Activated T-cell treated with anti-CD3 and anti-CD28 coated beads, Interleukin-2, amount 50 U/mL, for 24 hours (primary cell): ENCODE data around the gene C11orf24.
"Not testable (repeated sequence)": the region's sequence is repeated elsewhere in the genome, so short reads cannot be mapped to it uniquely, and the experiment has no call there.

Experiments
- DNase-seq: peaks from one replicate; pipeline ENCODE4 v3.0.0-alpha.2; 2020
- H3K27ac Mint-ChIP-seq: 2 replicates; pipeline ENCODE4 v1.8.0; 2020; ENCODE audit warnings: mild to moderate bottlenecking, mixed read lengths
- H3K27me3 Mint-ChIP-seq: 2 replicates; pipeline ENCODE4 v1.8.0; 2020; ENCODE audit warnings: mixed read lengths
- H3K36me3 Mint-ChIP-seq: 2 replicates; pipeline ENCODE4 v1.8.0; 2020; ENCODE audit warnings: low read depth, mixed read lengths
- H3K4me1 Mint-ChIP-seq: 2 replicates; pipeline ENCODE4 v1.8.0; 2020; ENCODE audit warnings: low read depth, mixed read lengths
- H3K4me3 Mint-ChIP-seq: 2 replicates; pipeline ENCODE4 v1.8.0; 2020; ENCODE audit warnings: mild to moderate bottlenecking, moderate library complexity, mixed read lengths
- H3K9me3 Mint-ChIP-seq: 2 replicates; pipeline ENCODE4 v1.8.0; 2020; ENCODE audit warnings: mixed read lengths

C11orf24 gene

DNA sequence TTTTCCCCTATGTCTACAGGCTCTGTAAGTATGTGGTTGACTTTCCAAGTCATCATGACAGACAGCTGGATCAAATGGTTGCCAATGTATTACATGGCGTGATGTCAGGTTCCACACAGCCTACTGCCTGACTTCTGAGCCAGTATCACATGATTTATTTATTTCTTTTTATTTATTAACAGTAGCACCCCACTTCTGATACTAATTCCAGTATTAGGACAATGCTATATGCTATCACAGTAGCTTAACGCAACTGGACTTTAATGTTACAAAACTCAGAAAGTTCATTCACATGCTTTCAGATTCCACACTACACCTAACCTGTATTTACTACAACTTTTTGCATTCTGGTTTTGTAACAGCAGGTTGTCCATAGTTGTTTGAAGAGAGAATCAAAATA, 17.7 kb upstream of the C11orf24 start:
- no peaks in the 10 kb centered on the region for H3K4me1 Mint-ChIP-seq
- H3K4me3 Mint-ChIP-seq = no peak overlapping the region
- no peaks in the 10 kb centered on the region for H3K36me3 Mint-ChIP-seq
- peaks cover 13% of the 10 kb centered on the region for H3K27me3 Mint-ChIP-seq
- H3K27ac Mint-ChIP-seq = no peak overlapping the region
- no peak for DNase-seq
- H3K9me3 Mint-ChIP-seq = peaks cover 3% of the 10 kb centered on the region

DNA sequence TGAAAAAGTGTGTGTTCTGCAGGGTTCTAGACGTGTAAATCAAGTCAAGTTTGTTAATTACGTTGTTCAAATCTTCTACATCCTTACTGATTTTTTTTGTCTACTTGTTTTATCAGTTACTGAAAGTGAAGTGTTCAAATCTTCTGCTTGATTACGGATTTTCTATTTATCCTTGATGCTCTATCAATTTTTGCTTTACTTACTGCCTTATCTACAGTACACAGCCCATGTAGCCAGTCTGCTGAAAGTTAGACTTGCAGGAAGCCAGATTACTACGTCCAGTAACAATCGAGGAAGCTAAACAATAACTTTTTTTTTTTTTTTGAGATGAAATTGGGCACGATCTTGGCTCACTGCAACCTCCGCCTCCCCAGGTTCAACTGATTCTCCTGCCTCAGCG, 15.6 kb upstream of the C11orf24 start:
- H3K4me1 Mint-ChIP-seq = peaks cover 12% of the 10 kb centered on the region
- H3K27ac Mint-ChIP-seq = no peak overlapping the region
- no peaks in the 10 kb centered on the region for H3K36me3 Mint-ChIP-seq
- peaks cover 17% of the 10 kb centered on the region for H3K27me3 Mint-ChIP-seq
- H3K9me3 Mint-ChIP-seq = peaks cover 3% of the 10 kb centered on the region
- no peak for DNase-seq
- no peak overlapping the region for H3K4me3 Mint-ChIP-seq

DNA sequence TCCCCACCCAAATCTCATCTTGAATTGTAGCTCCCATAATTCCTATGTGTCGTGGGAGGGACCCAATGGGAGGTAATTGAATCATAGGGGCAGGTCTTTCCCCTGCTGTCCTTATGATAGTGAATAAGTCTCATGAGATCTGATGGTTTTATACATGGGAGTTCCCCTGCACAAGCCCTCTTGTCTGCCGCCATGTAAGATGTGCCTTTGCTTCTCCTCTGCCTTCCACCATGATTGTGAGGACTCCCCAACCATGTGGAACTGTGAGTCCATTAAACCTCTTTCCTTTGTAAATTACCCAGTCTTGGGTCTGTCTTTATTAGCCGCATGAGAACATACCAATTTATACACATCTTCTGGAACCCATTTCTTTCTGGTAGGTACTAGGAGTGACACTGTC, 12.8 kb upstream of the C11orf24 start:
- H3K27ac Mint-ChIP-seq, H3K4me3 Mint-ChIP-seq: not testable (repeated sequence)

DNA sequence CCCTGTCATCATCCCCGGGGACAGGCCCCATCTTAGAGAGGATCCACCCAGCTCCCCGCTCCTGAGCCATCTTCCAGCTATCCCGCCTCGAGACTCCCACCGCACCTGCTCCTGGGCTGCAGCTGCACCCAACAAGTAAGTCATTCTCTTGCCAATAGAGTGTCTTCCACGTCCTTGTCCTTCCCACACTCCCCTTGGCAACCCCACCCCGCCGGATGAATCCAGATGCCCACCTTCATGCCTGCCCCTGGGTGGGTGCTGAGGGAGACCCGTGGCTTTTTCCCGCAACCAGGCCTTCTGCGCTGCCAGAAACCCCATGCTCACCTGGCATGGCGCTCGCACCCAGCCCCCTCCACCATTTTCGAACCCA, 11.1 kb upstream of the C11orf24 start:
- no peak for DNase-seq
- H3K36me3 Mint-ChIP-seq = no peaks in the 10 kb centered on the region
- peaks cover 6% of the 10 kb centered on the region for H3K27me3 Mint-ChIP-seq
- H3K9me3 Mint-ChIP-seq = peaks cover 3% of the 10 kb centered on the region
- peak overlapping the region; percentile 45 for H3K27ac Mint-ChIP-seq
- H3K4me3 Mint-ChIP-seq = peak overlapping the region; percentile 50
- peaks cover 27% of the 10 kb centered on the region for H3K4me1 Mint-ChIP-seq

More for the DNA sequence above, 12.8 kb upstream of the C11orf24 start:
- DNase-seq, H3K36me3 Mint-ChIP-seq, H3K9me3 Mint-ChIP-seq: not testable (repeated sequence)
- Mint-ChIP-seq H3K27me3 (peaks cover 12% of the 10 kb centered on the region), H3K4me1 (peaks cover 26% of the 10 kb centered on the region)

DNA sequence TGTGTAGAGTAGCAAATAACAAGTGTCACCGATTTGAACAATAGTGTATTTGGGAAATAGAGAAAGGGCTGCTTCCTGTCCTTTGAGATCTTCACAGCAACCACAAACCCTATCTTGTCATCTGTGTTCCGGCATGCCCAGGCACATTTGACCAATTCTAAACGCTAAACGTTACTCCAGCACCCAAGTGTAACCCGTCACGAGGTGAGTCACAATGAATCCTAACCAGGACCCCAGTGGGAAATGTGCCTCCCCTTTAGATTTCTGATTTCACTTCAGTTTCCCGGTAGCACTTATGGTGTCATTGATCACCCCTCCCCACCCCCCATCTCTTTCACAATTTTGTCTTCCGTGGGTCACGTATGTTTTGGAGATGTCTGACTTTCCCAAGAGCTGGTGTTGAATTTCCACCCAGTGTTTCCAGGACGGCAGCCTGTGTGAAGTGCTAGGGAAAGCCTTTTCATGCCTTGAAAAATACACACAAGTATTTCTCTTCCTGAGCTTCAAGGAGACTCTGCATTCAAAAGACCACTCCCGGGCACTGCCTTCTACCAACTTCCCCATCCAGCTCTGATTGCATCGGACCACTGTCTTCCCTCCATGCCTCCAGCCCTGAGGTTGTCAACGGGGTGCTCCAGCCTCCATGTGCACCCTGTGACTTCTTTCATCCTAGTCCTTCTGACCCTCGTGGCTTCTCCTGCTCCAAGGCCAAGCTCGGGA, 10.5 kb upstream of the C11orf24 start:
- peaks cover 3% of the 10 kb centered on the region for H3K9me3 Mint-ChIP-seq
- H3K4me3 Mint-ChIP-seq = peak overlapping the region; percentile 50
- peaks cover 5% of the 10 kb centered on the region for H3K27me3 Mint-ChIP-seq
- H3K4me1 Mint-ChIP-seq = peaks cover 27% of the 10 kb centered on the region
- H3K27ac Mint-ChIP-seq = peak overlapping the region; percentile 45
- no peak for DNase-seq
- no peaks in the 10 kb centered on the region for H3K36me3 Mint-ChIP-seq

DNA sequence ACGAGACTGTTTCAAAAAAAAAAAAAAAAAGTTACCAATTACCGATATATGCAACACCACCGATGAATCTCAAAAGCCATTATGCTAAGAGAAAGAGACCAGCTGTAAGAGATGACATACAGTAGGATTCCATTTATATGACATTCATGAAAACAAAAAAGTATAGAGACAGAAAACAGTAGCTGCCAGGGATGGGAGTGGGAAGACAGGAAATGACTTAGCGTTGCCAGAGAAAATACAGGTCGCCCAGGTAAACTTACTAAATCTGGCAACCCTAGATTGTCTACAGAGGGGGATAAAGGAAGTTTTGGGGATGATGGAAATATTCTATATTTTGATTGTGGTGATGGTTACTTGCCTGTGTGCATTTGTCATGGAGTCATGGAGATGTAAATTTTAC, 7.9 kb upstream of the C11orf24 start:
- Mint-ChIP-seq H3K9me3 (peaks cover 1% of the 10 kb centered on the region), H3K27me3 (peaks cover 5% of the 10 kb centered on the region), H3K4me1 (peaks cover 32% of the 10 kb centered on the region), H3K27ac (no peak overlapping the region), H3K36me3 (no peaks in the 10 kb centered on the region), H3K4me3 (no peak overlapping the region)
- DNase-seq = no peak

DNA sequence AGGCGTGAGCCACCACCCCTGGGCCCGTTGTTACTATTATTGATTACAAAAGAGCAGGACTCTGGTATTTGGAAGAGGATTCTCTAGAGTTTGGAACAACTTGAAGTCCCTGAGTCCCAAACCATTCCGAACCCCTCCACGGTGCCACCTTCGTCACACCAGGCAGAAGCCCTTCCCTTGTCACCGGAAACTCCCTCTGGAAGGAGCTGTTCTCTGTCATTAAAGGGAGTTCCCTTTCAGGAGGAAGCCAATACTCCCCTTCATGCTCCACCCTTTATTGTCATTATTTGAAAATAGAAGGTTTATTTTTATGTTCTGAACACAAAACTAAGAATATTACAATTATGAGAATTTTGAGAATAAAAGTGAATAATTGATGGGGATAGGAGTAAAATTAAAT, 5.1 kb upstream of the C11orf24 start:
- Mint-ChIP-seq H3K27ac (no peak overlapping the region), H3K27me3 (no peaks in the 10 kb centered on the region), H3K36me3 (peaks cover 5% of the 10 kb centered on the region), H3K9me3 (no peaks in the 10 kb centered on the region), H3K4me1 (peaks cover 26% of the 10 kb centered on the region), H3K4me3 (no peak overlapping the region)
- no peak for DNase-seq

DNA sequence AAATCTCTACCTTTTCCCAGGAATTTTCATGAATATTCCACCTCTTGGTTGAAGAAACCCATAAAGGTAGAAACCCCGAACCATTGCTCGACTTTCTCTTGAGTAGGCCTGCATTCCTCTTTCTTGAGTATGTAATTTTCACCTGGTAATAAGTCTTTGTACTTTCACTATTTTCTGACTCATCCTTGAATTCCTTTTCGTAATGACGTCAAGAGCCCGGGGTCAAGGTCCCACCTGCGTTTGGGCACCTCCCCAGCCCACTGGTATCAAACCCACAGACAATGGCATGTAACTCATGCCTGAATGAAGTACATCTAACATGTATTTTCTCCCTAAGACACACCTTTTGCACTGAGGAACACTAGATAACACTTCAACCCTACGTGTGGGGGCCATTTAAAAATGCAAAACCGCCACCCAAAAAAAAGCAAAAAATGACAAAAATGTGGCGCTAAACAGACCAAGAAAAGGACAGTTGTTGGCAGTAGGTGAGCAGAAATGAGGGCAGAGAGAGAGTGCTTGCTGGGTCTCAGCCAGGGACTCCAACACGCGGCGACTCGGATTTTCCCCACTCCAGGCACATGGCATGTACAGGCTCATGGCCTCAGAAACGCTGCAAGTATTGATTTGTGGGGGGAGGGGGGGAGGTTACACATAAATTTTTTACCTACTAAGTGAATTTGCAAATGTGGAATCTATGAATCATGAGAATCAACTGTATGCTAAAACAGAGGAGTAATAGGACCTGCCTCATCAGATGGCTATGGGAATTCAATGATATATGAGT, 4.1 kb upstream of the C11orf24 start:
- no peak for DNase-seq
- Mint-ChIP-seq H3K27me3 (no peaks in the 10 kb centered on the region), H3K4me1 (peaks cover 22% of the 10 kb centered on the region), H3K27ac (no peak overlapping the region), H3K9me3 (no peaks in the 10 kb centered on the region), H3K4me3 (no peak overlapping the region), H3K36me3 (peaks cover 12% of the 10 kb centered on the region)

DNA sequence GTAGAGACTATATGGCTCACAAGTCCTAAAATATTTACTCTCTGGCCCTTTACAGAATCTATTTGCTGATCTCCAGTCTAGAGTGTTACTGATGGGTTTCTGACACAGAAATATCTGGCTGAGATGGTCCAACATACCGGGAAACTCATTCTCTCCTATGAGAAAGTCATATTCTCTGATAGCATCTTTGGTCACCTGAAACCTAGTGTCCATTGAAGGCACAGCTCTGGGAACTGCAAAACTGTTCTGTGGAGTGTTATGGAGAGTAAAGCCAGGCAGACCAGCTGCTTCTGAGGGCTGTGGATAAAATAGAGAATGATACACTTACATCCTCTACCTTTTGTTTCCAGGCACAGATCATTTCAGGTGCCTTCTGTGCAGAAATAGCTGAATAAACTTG, 2.5 kb upstream of the C11orf24 start:
- Mint-ChIP-seq H3K4me3 (no peak overlapping the region), H3K27ac (no peak overlapping the region)

DNA sequence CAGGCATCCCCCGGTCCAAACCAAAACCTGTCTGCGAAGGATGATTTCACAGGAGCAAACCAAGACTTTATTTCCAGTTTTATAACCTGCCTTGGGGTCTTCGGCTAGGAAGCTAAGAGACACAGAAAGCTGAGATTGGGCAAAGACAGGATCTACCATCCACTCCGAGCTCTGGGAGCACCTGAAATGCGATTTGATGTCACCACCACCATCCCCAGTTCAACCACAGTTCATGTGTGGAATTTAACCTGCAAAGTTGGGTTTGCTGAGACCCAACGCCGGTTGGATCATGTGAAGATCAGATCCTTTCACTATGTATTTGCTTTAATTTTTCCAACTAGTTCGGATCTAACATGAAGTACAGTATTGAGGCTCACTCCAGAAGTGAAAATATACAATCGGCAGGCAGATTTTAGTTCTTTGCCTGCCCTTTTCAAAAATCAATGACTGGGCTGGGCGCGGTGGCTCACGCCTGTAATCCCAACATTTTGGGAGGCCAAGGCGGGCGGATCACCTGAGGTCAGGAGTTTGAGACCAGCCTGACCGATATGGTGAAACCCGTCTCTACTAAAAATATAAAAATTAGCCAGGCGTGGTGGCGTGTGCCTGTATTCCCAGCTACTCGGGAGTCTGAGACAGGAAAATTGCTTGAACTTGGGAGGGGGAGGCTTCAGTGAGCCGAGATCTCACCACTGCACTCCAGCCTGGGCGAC, 1.4 kb upstream of the C11orf24 start:
- Mint-ChIP-seq H3K27ac (peak overlapping the region; percentile 98), H3K9me3 (no peaks in the 10 kb centered on the region), H3K4me1 (peaks cover 37% of the 10 kb centered on the region)

More for the DNA sequence above, 2.5 kb upstream of the C11orf24 start:
- Mint-ChIP-seq H3K4me1 (peaks cover 33% of the 10 kb centered on the region), H3K27me3 (no peaks in the 10 kb centered on the region), H3K36me3 (peaks cover 20% of the 10 kb centered on the region), H3K9me3 (no peaks in the 10 kb centered on the region)
- no peak for DNase-seq

DNA sequence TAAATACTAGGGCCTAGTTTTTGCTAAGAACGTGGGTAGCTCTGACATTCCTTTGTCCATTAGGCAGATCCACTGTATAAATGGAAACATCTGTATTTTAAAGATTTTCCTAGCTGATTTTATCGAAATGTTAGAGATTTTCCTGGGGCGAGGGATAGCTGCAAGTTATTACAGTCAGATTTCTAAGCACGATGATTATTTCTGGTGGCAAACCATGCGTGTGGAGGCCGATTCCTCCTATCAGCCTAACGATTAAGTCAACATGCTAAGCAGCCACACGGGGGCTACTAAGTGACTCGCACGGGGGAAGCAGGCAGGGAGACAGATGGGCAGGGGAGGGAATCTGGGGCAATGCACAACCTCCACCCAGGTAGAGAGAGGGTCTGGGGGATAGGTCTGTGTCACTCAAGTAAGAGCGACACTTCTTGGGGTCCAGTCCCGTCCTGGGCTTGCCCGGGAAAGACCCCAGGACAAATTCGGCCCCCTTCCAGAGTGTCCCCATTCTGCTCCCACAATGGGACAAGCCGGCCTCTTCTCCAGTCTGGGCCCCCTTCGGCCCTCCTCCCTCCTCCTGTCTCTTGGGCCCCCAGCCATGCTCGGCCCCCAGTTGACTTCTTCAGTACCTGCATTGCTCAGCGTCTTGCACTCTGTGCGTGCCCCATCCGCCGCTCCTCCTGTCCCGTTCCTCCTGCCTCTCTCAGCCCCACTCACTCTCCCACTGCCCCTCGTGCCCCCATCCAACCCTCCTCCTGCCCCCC, 571 bp downstream of the C11orf24 start:
- H3K27ac Mint-ChIP-seq = peak overlapping the region; percentile 94
- peak; percentile 67 for DNase-seq
- no peaks in the 10 kb centered on the region for H3K27me3 Mint-ChIP-seq
- H3K4me3 Mint-ChIP-seq = peak overlapping the region; percentile 95
- no peaks in the 10 kb centered on the region for H3K9me3 Mint-ChIP-seq
- H3K36me3 Mint-ChIP-seq = peaks cover 47% of the 10 kb centered on the region
- peaks cover 39% of the 10 kb centered on the region for H3K4me1 Mint-ChIP-seq

More for the DNA sequence above, 1.4 kb upstream of the C11orf24 start:
- H3K4me3 Mint-ChIP-seq = peak overlapping the region; percentile 95
- no peak for DNase-seq
- H3K27me3 Mint-ChIP-seq = no peaks in the 10 kb centered on the region
- peaks cover 28% of the 10 kb centered on the region for H3K36me3 Mint-ChIP-seq

DNA sequence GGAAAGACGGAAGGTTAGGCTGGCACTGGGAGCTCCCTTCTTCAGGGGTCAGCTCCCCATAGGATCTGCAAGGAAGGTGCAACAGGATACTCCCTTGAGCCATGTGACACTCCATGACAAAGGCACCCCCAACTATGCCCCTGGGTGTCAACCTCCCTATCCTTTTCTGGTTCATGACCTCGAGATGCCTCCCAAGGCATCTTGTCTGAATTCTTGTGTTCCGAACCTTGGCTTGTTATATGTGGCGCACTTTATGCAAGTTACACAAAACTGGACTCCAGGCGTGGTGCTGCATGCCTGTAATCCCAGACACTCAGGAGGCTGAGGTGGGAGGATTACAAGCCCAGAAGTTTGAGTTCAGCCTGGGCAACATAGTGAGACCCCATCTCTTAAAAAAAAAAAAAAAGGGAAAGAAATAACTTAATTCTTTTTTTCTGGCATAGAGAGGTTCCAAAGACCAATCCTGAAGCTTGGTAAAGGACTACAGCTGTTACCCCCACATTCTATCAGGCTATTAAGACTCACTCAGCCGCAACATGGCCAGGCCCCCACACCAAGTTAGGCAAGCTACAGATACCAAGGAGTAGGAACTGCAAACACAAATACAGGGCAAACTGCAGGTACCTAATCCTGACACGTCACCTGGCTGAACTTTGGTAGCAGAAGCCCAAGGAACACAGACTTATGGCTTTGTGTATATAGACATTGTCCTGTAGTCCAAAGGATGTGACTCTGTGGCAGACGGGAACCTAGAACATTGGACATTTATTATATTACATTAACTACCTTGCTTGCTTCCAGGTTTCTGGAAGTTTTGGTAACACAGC, 1.4 kb downstream of the C11orf24 start:
- Mint-ChIP-seq H3K9me3 (no peaks in the 10 kb centered on the region), H3K27ac (peak overlapping the region; percentile 94), H3K36me3 (peaks cover 52% of the 10 kb centered on the region), H3K27me3 (no peaks in the 10 kb centered on the region), H3K4me3 (peak overlapping the region; percentile 95), H3K4me1 (peaks cover 34% of the 10 kb centered on the region)
- no peak for DNase-seq

DNA sequence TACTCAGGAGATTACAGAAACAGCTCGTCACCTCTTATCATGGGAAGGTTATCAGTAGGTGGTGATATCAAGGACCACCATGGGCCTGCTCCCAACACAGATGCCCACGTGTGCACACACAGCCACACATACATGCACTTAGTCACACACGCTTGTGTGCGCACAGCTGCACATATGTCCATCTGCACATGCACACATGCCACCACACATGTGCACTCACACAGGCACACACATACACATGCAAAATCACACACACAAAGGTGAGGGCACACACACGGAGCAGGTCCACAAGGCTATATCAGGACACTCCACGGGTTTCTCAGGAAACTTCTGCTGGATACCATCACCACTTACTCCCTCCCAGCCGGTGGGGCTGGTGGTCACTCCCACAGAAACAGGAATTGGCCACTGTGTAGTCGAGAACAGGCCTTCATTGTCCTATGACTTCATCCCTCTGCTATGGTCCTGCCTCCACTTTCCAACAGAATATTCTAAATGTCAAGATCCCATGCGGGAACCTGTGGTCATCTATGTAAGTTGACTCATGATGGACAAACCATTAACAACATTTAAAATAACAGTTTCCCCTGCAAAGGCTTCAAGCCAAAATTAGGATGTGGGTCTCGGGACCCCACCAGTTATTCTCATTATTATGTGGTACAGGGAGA, 2.2 kb downstream of the C11orf24 start:
- no peak overlapping the region for H3K27ac Mint-ChIP-seq

More for the DNA sequence above, 2.2 kb downstream of the C11orf24 start:
- peak overlapping the region; percentile 41 for H3K4me3 Mint-ChIP-seq
- no peak for DNase-seq
- peaks cover 61% of the 10 kb centered on the region for H3K36me3 Mint-ChIP-seq
- no peaks in the 10 kb centered on the region for H3K27me3 Mint-ChIP-seq
- peaks cover 37% of the 10 kb centered on the region for H3K4me1 Mint-ChIP-seq
- no peaks in the 10 kb centered on the region for H3K9me3 Mint-ChIP-seq
